HFFc6 (cell line): Measurements from ENCODE around the gene FZD1. TPM values are rescaled to one million over a fixed set of nuclear protein-coding genes. Genes with fewer than 3 reads are reported as not detected.

ENCODE experiments used
- DNase-seq: peaks from one replicate; pipeline ENCODE4 v3.0.0-alpha.2; 2018
- H3K27ac Mint-ChIP-seq: 2 replicates; pipeline ENCODE4 v1.8.0; 2020; ENCODE audit warnings: mild to moderate bottlenecking, mixed read lengths
- H3K27me3 Mint-ChIP-seq: 2 replicates; pipeline ENCODE4 v1.8.0; 2021; ENCODE audit warnings: mild to moderate bottlenecking, moderate library complexity, mixed read lengths; ENCODE audit not compliant: insufficient read depth
- H3K36me3 Mint-ChIP-seq: 2 replicates; pipeline ENCODE4 v1.8.0; 2021; ENCODE audit warnings: low read depth, mixed read lengths
- H3K4me1 Mint-ChIP-seq: 2 replicates; pipeline ENCODE4 v1.8.0; 2020; ENCODE audit warnings: low read depth, mixed read lengths
- H3K4me3 Mint-ChIP-seq: 2 replicates; pipeline ENCODE4 v1.8.0; 2020; ENCODE audit warnings: mild to moderate bottlenecking, moderate library complexity, mixed read lengths
- H3K9me3 Mint-ChIP-seq: 2 replicates; pipeline ENCODE4 v1.8.0; 2020; ENCODE audit warnings: mild to moderate bottlenecking, mixed read lengths
- CTCF ChIP-seq: fragments of 200-600 bp; sonication (generic); IDR thresholded peaks from 2 replicates; pipeline ENCODE4 v1.5.0; 2021; ENCODE audit warnings: antibody characterized with exemption, mild to moderate bottlenecking
- total RNA-seq, 6 experiments: library from RNA; stranded (reverse); fragmentation: NEBNext Ultra II Directional; extraction: Animal tissue kit (Norgen Biotek cat#: 25700); gene quantifications; 2 replicates in 1 of 6; 3 replicates in 5 of 6; pipeline ENCODE4 v1.2.3, GENCODE V29; 2021

Gene FZD1
- total RNA-seq, 6 experiments from 2014 or later = 9.0 to 11.1 (median 9.9) TPM

DNA sequence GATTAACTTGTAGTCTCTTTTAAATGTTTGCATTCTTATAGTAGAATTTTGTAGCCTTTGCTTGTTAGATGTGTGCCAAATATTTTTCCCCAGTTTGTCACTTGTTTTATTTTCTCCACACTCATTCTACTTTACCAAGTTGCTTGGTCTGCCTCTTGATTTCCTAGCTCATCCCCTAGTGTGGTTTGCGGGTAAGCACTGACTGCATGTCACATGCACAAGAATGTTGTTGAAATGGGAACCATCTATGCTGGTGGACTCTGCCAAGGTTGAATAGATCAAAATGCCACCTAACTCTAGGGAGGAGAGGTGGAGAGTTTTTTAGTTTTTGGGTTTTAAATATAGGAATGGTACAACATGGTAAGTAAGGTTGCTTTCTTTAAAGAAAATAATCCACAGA, 47.6 kb downstream of the FZD1 start:
- H3K9me3 Mint-ChIP-seq = no peaks in the 10 kb centered on the region
- no peak overlapping the region for H3K27ac Mint-ChIP-seq
- H3K36me3 Mint-ChIP-seq = no peaks in the 10 kb centered on the region
- peaks cover 7% of the 10 kb centered on the region for H3K4me1 Mint-ChIP-seq
- no peak overlapping the region for H3K4me3 Mint-ChIP-seq
- peaks cover 8% of the 10 kb centered on the region for H3K27me3 Mint-ChIP-seq
- TF ChIP-seq CTCF = no peak
- DNase-seq = no peak

GRCh38 chr7:91313113-91313512, 48.9 kb downstream of the FZD1 start:
- H3K4me3 Mint-ChIP-seq = no peak overlapping the region
- no peaks in the 10 kb centered on the region for H3K9me3 Mint-ChIP-seq
- H3K27ac Mint-ChIP-seq = no peak overlapping the region
- TF ChIP-seq CTCF = no peak
- peaks cover 8% of the 10 kb centered on the region for H3K27me3 Mint-ChIP-seq
- DNase-seq = no peak
- peaks cover 7% of the 10 kb centered on the region for H3K4me1 Mint-ChIP-seq
- H3K36me3 Mint-ChIP-seq = no peaks in the 10 kb centered on the region

- Mint-ChIP-seq H3K9me3 (no peaks in the 10 kb centered on the region), H3K27ac (no peak overlapping the region), H3K4me3 (no peak overlapping the region), H3K4me1 (peaks cover 7% of the 10 kb centered on the region), H3K27me3 (peaks cover 8% of the 10 kb centered on the region), H3K36me3 (no peaks in the 10 kb centered on the region)
- no peak for TF ChIP-seq CTCF
- DNase-seq = no peak
Observed at GRCh38 chr7:91314591-91315323, 50.5 kb downstream of the FZD1 start.

DNA sequence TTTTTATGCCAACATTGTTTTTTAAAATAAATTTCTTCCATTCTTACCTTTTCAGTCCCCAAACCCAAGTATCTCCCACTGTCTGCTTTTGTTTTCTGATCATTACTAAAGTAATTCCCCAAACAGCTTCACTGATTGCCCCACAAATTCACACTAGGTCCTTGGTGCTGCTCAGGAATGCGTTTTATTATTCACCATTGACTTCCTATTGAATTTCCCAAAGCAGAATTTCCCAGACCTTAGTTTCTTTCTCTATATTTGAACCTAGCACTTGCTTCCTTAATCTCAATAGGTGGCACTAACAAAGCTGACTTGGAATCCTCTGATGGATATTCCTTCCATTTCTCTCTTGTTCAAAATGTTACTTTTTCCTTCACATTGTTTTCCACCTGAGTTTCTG, 52.2 kb downstream of the FZD1 start:
- Mint-ChIP-seq H3K4me1 (peaks cover under 1% of the 10 kb centered on the region; the same call in 1 of the 2 replicates), H3K4me3 (no peak overlapping the region), H3K36me3 (no peaks in the 10 kb centered on the region), H3K9me3 (no peaks in the 10 kb centered on the region), H3K27me3 (peaks cover 9% of the 10 kb centered on the region), H3K27ac (no peak overlapping the region)
- no peak for TF ChIP-seq CTCF
- no peak for DNase-seq

DNA sequence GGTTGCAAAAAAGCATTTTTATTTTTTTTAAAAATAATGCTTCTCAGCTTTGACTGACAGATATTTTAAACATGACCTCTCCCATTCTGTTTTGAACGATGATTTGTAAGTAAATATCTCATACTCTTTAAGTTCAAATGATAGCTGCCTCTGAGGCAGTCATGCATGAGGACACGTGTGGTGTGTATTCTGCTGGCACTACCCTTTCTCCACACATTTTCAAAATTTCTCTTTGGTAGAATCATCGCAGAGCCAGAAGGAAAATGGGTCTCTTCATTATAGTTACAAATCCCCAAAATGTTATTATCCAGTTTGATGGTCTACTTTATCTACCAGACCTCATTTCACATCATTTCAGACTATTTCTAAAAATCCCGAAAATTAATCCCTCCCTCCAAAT, 55.1 kb downstream of the FZD1 start:
- H3K27ac Mint-ChIP-seq = no peak overlapping the region
- peaks cover 7% of the 10 kb centered on the region; the same call in 1 of the 2 replicates for H3K27me3 Mint-ChIP-seq
- H3K36me3 Mint-ChIP-seq = no peaks in the 10 kb centered on the region
- H3K4me3 Mint-ChIP-seq = no peak overlapping the region
- H3K9me3 Mint-ChIP-seq = no peaks in the 10 kb centered on the region
- H3K4me1 Mint-ChIP-seq = no peaks in the 10 kb centered on the region
- TF ChIP-seq CTCF = no peak
- no peak for DNase-seq
